Measurements from ENCODE around the gene SLC35D1. TPM values are rescaled to one million over a fixed set of nuclear protein-coding genes. Genes with fewer than 3 reads are reported as not detected.

Gene SLC35D1
- total RNA-seq, 2 experiments from 2014 or later = 8.1 to 9.1 TPM

DNA sequence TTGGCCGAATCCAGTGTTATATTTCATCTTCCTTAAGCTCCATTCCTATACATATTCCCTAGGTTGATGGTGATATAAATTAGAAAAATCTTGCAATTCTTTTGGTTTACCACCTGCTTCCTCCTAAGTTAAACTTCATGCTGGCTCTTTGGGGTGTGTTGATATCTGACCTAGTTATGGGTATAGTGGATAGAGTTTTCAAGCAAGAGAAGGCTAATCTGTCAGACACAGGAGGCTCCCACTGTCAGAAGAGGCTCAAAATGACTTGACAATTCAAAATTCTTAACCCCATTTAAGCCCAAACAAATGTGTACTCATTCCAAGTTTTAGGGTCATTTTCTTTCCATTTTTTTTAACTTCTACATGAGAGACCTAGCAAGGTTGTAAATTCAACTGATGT is 8.5 kb upstream of the SLC35D1 start:
- Histone ChIP-seq H3K4me1 (ENCODE audit: insufficient read depth, low read length) (no peaks in the 10 kb centered on the region), H3K36me3 (ENCODE audit: insufficient read depth, low read length) (no peaks in the 10 kb centered on the region), H3K4me3 (ENCODE audit: low read length) (no peak overlapping the region), H3K27me3 (ENCODE audit: control insufficient read depth in 1 of 2, insufficient read depth in 2 of 2, low read length in 2 of 2) (no peaks in the 10 kb centered on the region), H3K9me3 (ENCODE audit: control insufficient read depth in 1 of 2, insufficient read depth in 1 of 2, low read length in 2 of 2) (peaks cover 2% of the 10 kb centered on the region in 2 experiments), H3K27ac (ENCODE audit: low read depth in 1 of 2, low read length in 2 of 2) (no peak overlapping the region)
- ChIA-PET CTCF (no interaction called here), POLR2A (no interaction called here)
- H3K4me3 Mint-ChIP-seq = no peak overlapping the region
- ATAC-seq (ENCODE audit: poor library complexity) (no peak), DNase-seq (no peak)
- H3K4me1 Mint-ChIP-seq (ENCODE audit: low read depth) = no peaks in the 10 kb centered on the region
- intact Hi-C loops (cut with DNase I, micrococcal nuclease) = no loop called here
- H3K9me3 Mint-ChIP-seq = peaks cover 3% of the 10 kb centered on the region
- H3K27ac Mint-ChIP-seq = no peak overlapping the region
- no peaks in the 10 kb centered on the region for H3K27me3 Mint-ChIP-seq
- TF ChIP-seq, protein P1, sequence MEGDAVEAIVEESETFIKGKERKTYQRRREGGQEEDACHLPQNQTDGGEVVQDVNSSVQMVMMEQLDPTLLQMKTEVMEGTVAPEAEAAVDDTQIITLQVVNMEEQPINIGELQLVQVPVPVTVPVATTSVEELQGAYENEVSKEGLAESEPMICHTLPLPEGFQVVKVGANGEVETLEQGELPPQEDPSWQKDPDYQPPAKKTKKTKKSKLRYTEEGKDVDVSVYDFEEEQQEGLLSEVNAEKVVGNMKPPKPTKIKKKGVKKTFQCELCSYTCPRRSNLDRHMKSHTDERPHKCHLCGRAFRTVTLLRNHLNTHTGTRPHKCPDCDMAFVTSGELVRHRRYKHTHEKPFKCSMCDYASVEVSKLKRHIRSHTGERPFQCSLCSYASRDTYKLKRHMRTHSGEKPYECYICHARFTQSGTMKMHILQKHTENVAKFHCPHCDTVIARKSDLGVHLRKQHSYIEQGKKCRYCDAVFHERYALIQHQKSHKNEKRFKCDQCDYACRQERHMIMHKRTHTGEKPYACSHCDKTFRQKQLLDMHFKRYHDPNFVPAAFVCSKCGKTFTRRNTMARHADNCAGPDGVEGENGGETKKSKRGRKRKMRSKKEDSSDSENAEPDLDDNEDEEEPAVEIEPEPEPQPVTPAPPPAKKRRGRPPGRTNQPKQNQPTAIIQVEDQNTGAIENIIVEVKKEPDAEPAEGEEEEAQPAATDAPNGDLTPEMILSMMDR (IDR thresholded peaks at IDR 0.05) = no peak
- no peaks in the 10 kb centered on the region for H3K36me3 Mint-ChIP-seq (ENCODE audit: low read depth)

DNA sequence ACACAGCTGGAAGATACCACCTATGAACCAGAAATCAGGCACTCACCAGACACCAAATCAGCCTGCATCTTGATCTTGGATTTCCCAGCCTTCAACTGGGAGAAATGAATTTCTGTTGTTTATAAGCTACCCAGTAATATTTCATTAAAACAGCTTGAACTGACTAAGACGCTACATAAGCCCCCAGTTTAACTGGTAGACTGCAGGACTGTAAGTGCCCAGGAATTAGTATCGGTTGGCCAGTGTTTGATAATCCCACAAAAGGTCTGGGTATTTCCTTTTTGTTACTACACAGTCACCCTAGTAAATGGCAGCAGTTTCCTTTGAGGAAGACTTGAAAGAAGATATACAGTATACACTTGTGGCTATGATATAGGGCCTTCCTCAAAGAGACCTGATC is 7.3 kb upstream of the SLC35D1 start:
- H3K4me3 Mint-ChIP-seq = no peak overlapping the region
- H3K9me3 Mint-ChIP-seq = no peaks in the 10 kb centered on the region
- ChIA-PET CTCF (no interaction called here), POLR2A (no interaction called here)
- no peaks in the 10 kb centered on the region for H3K36me3 Mint-ChIP-seq (ENCODE audit: low read depth)
- Histone ChIP-seq H3K27ac (ENCODE audit: low read depth in 1 of 2, low read length in 2 of 2) (no peak overlapping the region), H3K36me3 (ENCODE audit: insufficient read depth, low read length) (no peaks in the 10 kb centered on the region), H3K9me3 (ENCODE audit: control insufficient read depth in 1 of 2, insufficient read depth in 1 of 2, low read length in 2 of 2) (no peaks in the 10 kb centered on the region), H3K27me3 (ENCODE audit: control insufficient read depth in 1 of 2, insufficient read depth in 2 of 2, low read length in 2 of 2) (no peaks in the 10 kb centered on the region), H3K4me1 (ENCODE audit: insufficient read depth, low read length) (no peaks in the 10 kb centered on the region), H3K4me3 (ENCODE audit: low read length) (no peak overlapping the region)
- no peaks in the 10 kb centered on the region for H3K27me3 Mint-ChIP-seq
- no peak for ATAC-seq (ENCODE audit: poor library complexity)
- intact Hi-C loops (cut with DNase I, micrococcal nuclease) = no loop called here
- H3K27ac Mint-ChIP-seq = no peak overlapping the region
- no peak for DNase-seq
- no peaks in the 10 kb centered on the region for H3K4me1 Mint-ChIP-seq (ENCODE audit: low read depth)
- TF ChIP-seq, protein P1 (IDR thresholded peaks at IDR 0.05) = no peak

DNA sequence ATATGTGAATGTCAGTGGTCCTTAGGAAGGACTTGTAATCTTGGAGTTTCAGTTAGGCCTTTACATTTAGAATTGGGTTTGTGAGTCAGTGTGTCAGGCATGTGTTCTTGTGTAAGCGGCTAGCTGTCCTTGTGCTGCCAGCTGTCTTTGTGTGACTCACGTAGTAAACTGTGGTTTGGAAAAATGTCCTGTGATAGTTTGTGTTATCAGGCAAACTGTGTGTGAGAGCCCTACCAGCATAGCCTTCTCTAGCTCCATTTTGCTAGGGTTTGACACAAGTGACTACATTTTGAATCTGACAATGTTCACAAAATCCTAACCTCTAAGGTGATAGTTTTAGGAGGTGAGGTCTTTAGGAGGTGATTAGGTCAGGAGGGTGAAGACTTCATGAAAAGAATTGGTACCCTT is 6.9 kb upstream of the SLC35D1 start:
- H3K27me3 ChIP-seq (ENCODE audit: control insufficient read depth in 1 of 2, insufficient read depth in 2 of 2, low read length in 2 of 2) = no peaks in the 10 kb centered on the region
- H3K27ac Mint-ChIP-seq = no peak overlapping the region
- H3K27ac ChIP-seq (ENCODE audit: low read depth in 1 of 2, low read length in 2 of 2) = no peak overlapping the region
- no peak overlapping the region for H3K4me3 ChIP-seq (ENCODE audit: low read length)
- POLR2A ChIA-PET = no interaction called here
- H3K9me3 Mint-ChIP-seq = no peaks in the 10 kb centered on the region
- intact Hi-C loops (cut with DNase I, micrococcal nuclease) = no loop called here
- ATAC-seq (ENCODE audit: poor library complexity) = no peak
- no peaks in the 10 kb centered on the region for H3K27me3 Mint-ChIP-seq
- no peak for DNase-seq
- H3K36me3 Mint-ChIP-seq (ENCODE audit: low read depth) = no peaks in the 10 kb centered on the region
- no peaks in the 10 kb centered on the region for H3K4me1 ChIP-seq (ENCODE audit: insufficient read depth, low read length)
- H3K9me3 ChIP-seq (ENCODE audit: control insufficient read depth in 1 of 2, insufficient read depth in 1 of 2, low read length in 2 of 2) = no peaks in the 10 kb centered on the region
- H3K36me3 ChIP-seq (ENCODE audit: insufficient read depth, low read length) = no peaks in the 10 kb centered on the region
- CTCF ChIA-PET = interaction anchor here (0.6 kb wide), 1 partner anchor 319 kb away, joined by 3 read pairs; no protein-coding TSS in a partner anchor
- no peak overlapping the region for H3K4me3 Mint-ChIP-seq
- H3K4me1 Mint-ChIP-seq (ENCODE audit: low read depth) = no peaks in the 10 kb centered on the region
- TF ChIP-seq, protein P1 (IDR thresholded peaks at IDR 0.05) = no peak
